NK-92 (cell line): ENCODE results near the gene ADGRE1.
"Not testable (repeated sequence)": the region's sequence is repeated elsewhere in the genome, so short reads cannot be mapped to it uniquely, and the experiment has no call there.

Experiments used
- DNase-seq: peaks from one replicate; lab custom pipeline; 2025; ENCODE audit not compliant: unreplicated experiment; lab: John Stamatoyannopoulos, UW

ADGRE1 gene, protein sequence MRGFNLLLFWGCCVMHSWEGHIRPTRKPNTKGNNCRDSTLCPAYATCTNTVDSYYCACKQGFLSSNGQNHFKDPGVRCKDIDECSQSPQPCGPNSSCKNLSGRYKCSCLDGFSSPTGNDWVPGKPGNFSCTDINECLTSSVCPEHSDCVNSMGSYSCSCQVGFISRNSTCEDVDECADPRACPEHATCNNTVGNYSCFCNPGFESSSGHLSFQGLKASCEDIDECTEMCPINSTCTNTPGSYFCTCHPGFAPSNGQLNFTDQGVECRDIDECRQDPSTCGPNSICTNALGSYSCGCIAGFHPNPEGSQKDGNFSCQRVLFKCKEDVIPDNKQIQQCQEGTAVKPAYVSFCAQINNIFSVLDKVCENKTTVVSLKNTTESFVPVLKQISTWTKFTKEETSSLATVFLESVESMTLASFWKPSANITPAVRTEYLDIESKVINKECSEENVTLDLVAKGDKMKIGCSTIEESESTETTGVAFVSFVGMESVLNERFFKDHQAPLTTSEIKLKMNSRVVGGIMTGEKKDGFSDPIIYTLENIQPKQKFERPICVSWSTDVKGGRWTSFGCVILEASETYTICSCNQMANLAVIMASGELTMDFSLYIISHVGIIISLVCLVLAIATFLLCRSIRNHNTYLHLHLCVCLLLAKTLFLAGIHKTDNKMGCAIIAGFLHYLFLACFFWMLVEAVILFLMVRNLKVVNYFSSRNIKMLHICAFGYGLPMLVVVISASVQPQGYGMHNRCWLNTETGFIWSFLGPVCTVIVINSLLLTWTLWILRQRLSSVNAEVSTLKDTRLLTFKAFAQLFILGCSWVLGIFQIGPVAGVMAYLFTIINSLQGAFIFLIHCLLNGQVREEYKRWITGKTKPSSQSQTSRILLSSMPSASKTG

DNA sequence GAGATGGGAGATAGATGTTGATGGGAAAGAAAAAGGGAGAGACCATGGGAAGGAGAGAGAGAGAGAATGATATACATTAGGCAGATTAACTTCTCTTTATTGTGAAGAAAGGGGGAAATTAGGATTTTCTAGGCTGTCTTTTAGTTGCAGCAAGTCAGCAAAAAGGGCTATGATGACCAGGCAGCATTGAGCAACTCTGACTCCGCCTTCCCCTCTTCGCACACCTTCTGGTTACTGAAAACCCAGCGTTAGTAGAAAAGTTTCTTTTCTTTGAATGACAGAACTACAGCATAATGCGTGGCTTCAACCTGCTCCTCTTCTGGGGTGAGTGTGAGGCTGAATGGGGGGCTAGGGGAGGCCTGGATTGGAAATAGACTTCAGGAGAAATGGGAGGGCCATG, at the start of gene ADGRE1:
TSS of gene ADGRE1 (plus strand) at position 264 of the 400 bp plus-strand sequence. CDS start at position 294, 30 bp downstream.
- DNase-seq = no peak

- no peak for DNase-seq
Measured at GRCh38 chr19:6838062-6838655, 49.2 kb upstream of the ADGRE1 start.

DNA sequence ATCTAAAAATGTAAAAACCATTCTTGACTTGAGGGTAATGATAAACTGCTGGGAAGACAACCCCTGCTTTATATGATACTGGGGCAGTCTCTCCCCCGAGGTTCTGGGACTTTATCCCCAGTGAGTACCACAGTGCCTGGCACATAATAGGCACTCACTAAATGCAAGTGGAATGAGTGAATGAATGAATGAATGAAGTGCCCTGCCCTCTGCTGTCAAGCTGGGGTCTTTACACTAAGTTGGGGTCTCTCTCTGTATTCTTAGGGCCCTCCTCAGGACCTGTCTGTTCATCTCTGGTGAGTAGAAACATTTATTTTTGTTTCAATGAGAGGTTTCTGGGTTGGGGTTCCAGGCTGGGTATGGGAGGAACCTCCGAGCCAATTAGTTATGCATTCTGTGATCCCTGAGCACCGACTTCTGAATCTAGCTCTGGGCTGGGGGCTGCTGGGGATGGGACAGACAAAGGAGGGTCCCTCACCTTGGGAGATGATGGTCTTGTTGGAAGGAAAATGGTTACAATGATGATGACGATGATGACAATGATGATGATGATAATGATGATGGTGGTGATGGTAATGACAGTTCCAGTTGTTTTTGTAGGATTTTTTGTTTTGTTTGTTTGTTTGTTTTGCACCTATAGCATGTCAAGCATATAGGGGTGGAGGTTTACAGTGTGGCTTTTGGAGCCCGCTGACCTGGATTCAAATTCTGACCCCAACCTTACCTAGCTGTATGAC, 44.3 kb upstream of the ADGRE1 start:
- no peak for DNase-seq

- no peak for DNase-seq
Measured at GRCh38 chr19:6847828-6848200, 39.6 kb upstream of the ADGRE1 start.

GRCh38 chr19:6848986-6849385, 38.4 kb upstream of the ADGRE1 start:
- no peak for DNase-seq

GRCh38 chr19:6849876-6850275, 37.5 kb upstream of the ADGRE1 start:
- DNase-seq = no peak

- no peak for DNase-seq
Measured at GRCh38 chr19:6851359-6851758, 36.0 kb upstream of the ADGRE1 start.

- no peak for DNase-seq
Measured at GRCh38 chr19:6852001-6852400, 35.4 kb upstream of the ADGRE1 start.

DNA sequence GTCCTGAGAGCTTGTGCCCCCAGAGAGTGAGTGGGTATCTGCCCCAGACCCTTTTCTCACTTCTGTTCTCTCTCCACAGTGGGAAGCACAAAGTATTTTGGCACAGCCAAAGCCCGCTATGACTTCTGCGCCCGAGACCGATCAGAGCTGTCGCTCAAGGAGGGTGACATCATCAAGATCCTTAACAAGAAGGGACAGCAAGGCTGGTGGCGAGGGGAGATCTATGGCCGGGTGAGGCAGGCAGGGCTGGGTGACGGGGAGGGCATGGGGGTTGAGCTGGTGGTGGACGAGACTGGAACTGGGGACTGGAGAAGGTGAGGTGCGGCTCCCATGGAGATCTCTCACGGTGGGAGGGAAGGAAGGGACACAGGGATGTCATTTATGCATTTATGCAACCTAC, 33.5 kb upstream of the ADGRE1 start:
- no peak for DNase-seq

- DNase-seq = no peak
Measured at GRCh38 chr19:6854758-6855157, 32.6 kb upstream of the ADGRE1 start.

GRCh38 chr19:6856749-6857372, 30.5 kb upstream of the ADGRE1 start:
- DNase-seq = no peak

GRCh38 chr19:6861683-6862286, 25.6 kb upstream of the ADGRE1 start:
- DNase-seq = no peak

DNA sequence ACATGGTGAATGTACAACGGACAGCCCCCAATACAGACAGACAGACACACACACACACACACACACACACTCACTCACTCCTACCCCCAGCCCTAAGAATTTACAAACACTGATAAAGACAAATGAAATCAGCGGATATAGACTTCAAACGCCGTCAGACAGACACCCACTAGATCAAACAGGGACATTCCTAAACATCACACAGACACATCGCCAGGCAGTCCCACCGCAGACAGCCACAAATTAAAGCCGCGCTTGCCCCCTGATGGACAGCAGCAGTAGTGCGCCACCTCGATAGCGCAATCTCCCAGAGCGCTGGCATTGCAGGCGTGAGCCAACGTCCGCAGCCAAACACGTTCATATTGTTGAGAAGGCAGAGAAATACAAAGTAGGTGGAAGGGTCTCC, 24.7 kb upstream of the ADGRE1 start:
- DNase-seq = peak; percentile 39

DNA sequence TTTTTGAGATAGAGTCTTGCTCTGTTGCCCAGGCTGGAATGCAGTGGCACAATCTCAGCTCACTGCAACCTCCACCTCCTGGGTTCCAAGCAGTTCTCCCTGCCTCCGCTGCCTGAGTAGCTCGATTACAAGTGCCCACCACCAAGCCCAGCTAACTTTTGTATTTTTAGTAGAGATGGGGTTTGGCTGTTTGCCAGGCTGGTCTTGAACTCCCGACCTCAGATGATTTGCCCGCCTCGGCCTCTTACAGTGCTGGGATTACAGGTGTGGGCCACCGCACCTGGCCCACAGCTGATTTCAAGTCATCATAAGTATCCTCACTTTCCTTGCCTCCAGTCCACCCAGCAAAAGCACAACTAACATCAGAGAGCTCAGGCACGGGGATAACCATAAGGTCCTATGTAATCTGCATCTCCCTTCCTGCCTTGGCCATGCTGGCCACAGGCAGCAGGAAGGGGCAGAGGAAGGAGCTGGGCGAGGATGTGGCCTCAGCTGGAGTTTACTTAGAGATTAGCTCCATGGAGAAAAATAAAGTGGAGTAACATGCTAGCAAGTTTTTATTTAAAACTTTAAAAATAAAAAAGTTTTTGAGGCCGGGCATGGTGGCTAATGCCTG, 22.9 kb upstream of the ADGRE1 start:
- DNase-seq = no peak

- no peak for DNase-seq
Measured at GRCh38 chr19:6865849-6866248, 21.5 kb upstream of the ADGRE1 start.

- DNase-seq = no peak
Measured at GRCh38 chr19:6866741-6867151, 20.6 kb upstream of the ADGRE1 start.

GRCh38 chr19:6868351-6868750, 19.0 kb upstream of the ADGRE1 start:
- DNase-seq = no peak

DNA sequence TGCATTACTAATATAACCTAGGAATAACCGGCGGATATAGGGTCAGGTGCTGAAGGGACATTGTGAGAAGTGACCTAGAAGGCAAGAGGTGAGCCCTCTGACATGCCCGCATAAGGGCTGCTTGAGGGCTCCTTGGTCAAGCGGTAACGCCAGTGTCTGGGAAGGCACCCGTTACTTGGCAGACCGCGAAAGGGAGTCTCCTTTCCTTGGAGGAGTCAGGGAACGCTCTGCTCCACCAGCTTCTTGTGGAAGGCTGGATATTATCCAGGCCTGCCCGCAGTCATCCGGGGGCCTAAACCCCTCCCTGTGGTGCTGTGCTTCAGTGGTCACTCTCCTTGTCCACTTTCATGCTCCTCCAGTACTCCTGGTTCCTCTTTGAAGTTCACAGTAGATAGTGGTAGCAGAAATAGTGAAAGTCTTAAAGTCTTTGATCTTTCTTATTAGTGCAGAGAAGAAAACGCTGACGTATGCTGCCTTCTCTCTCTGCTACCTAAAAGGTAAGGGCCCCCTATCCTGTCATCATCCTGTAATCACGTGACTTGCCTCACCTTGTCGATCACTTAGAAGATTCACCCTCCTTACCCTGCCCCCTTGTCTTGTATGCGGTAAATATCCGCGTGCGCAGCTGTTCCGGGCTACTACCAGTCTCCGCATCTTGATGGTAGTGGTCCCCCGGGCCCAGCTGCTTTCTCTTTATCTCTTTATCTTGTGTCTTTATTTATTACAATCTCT, 18.1 kb upstream of the ADGRE1 start:
- DNase-seq = not testable (repeated sequence)
